H1 (cell line): Measurements from ENCODE around the gene PDXP. TPM values are rescaled to one million over a fixed set of nuclear protein-coding genes. Genes with fewer than 3 reads are reported as not detected.

ENCODE experiments used
- CTCF ChIA-PET: fragments of 300-600 bp; sonication (Branson Sonifier 250); formaldehyde crosslinking; loops from one replicate; lab custom pipeline; 2021; ENCODE audit not compliant: partially characterized antibody; lab: Charles Lee
- POLR2A ChIA-PET: fragments of 300-600 bp; sonication (Branson Sonifier 250); formaldehyde crosslinking; loops from one replicate; lab custom pipeline; 2021; ENCODE audit warnings: inconsistent platforms; ENCODE audit not compliant: partially characterized antibody; lab: Charles Lee
- DNase-seq, 2 experiments: peaks; one replicate each; pipeline versions ENCODE4 v3.0.0 to v3.0.0-alpha.2; 2010 to 2022; ENCODE audit warnings: low spot score in 2 of 2, low read depth in 1 of 2, mixed read lengths in 1 of 2
- FAIRE-seq: peaks from 2 replicates; lab custom pipeline; 2011; peaks lifted over from hg19 to GRCh38; lab: Jason Lieb, UNC
- H2AFZ ChIP-seq: 2 replicates; pipeline ENCODE4 v1.8.1; 2012; ENCODE audit warnings: low read length, inconsistent platforms
- H2AK5ac ChIP-seq: 2 replicates; pipeline ENCODE4 v1.6.1; 2013; ENCODE audit warnings: low read depth, low read length
- H2BK120ac ChIP-seq: replicated peaks from 2 replicates; pipeline ENCODE3; 2013; ENCODE audit warnings: low read depth, low read length, inconsistent platforms
- H2BK12ac ChIP-seq: 2 replicates; pipeline ENCODE4 v1.6.1; 2013; ENCODE audit warnings: low read depth, low read length
- H2BK15ac ChIP-seq: 2 replicates; pipeline ENCODE4 v1.6.1; 2013; ENCODE audit warnings: low read length
- H2BK20ac ChIP-seq: 2 replicates; pipeline ENCODE4 v1.6.1; 2013; ENCODE audit warnings: low read length
- H2BK5ac ChIP-seq: 2 replicates; pipeline ENCODE4 v1.6.1; 2013; ENCODE audit warnings: low read depth, low read length
- H3K14ac ChIP-seq: 2 replicates; pipeline ENCODE4 v1.6.1; 2013; ENCODE audit warnings: inconsistent platforms; ENCODE audit not compliant: insufficient read length
- H3K18ac ChIP-seq: 2 replicates; pipeline ENCODE4 v1.6.1; 2013; ENCODE audit warnings: low read length; ENCODE audit errors: extremely low read depth
- H3K23ac ChIP-seq: 2 replicates; pipeline ENCODE4 v1.6.1; 2013; ENCODE audit warnings: inconsistent platforms; ENCODE audit not compliant: insufficient read length
- H3K23me2 ChIP-seq: 2 replicates; pipeline ENCODE4 v1.6.1; 2013; ENCODE audit warnings: low read depth, low read length
- H3K27ac ChIP-seq: 2 replicates; pipeline ENCODE4 v1.6.1; 2011; ENCODE audit warnings: low read depth, low read length, inconsistent platforms
- H3K27me3 ChIP-seq, 4 experiments: replicated peaks in 1 of 4; 1 replicate in 1 of 4; 2 replicates in 3 of 4; pipeline versions ENCODE4 v1.6.1 to v1.8.1; 2011 to 2013; ENCODE audit warnings: low read length in 3 of 4, mild to moderate bottlenecking in 3 of 4, inconsistent platforms in 2 of 4, mixed read lengths in 2 of 4, moderate library complexity in 1 of 4; ENCODE audit not compliant: control insufficient read depth in 3 of 4, insufficient read depth in 3 of 4; ENCODE audit errors: extremely low read depth in 1 of 4
- H3K36me3 ChIP-seq, 4 experiments: 2 replicates each; pipeline versions ENCODE4 v1.6.1 to v1.8.1; 2011 to 2013; ENCODE audit warnings: mild to moderate bottlenecking in 4 of 4, low read length in 3 of 4, moderate library complexity in 2 of 4, control low read depth in 1 of 4, inconsistent platforms in 1 of 4; ENCODE audit not compliant: insufficient read depth in 4 of 4, control insufficient read depth in 2 of 4
- H3K4ac ChIP-seq: replicated peaks from 2 replicates; pipeline ENCODE3; 2013; ENCODE audit warnings: low read length, low read depth, mixed read lengths, inconsistent platforms; ENCODE audit not compliant: insufficient read length
- H3K4me1 ChIP-seq, 4 experiments: replicated peaks in 1 of 4; 1 replicate in 1 of 4; 2 replicates in 3 of 4; pipeline versions ENCODE4 v1.6.1 to v1.8.1; 2011 to 2013; ENCODE audit warnings: low read length in 3 of 4, inconsistent platforms in 2 of 4, mixed read lengths in 1 of 4; ENCODE audit not compliant: insufficient read depth in 4 of 4, control insufficient read depth in 3 of 4
- H3K4me2 ChIP-seq, 2 experiments: 2 replicates each; pipeline versions ENCODE4 v1.6.1 to v1.8.1; 2011 to 2013; ENCODE audit warnings: low read depth in 2 of 2, low read length in 2 of 2, control low read depth in 1 of 2, inconsistent platforms in 1 of 2, mild to moderate bottlenecking in 1 of 2; ENCODE audit not compliant: insufficient read depth in 1 of 2
- H3K4me3 ChIP-seq, 4 experiments: fragments of 200-600, 300-600 bp in 1 of 4; sonication (generic), shearing (Covaris generic), sonication (Bioruptor Twin) in 1 of 4; 2 replicates each; pipeline versions ENCODE4 v1.5.1 to v1.8.1; 2011 to 2016; ENCODE audit warnings: low read length in 4 of 4, low read depth in 3 of 4, control low read depth in 2 of 4, inconsistent platforms in 2 of 4, mild to moderate bottlenecking in 2 of 4, mixed read lengths in 1 of 4, moderate library complexity in 1 of 4; ENCODE audit not compliant: insufficient read depth in 2 of 4; ENCODE audit errors: extremely low read depth in 1 of 4
- H3K56ac ChIP-seq: replicated peaks from 2 replicates; pipeline ENCODE3; 2013; ENCODE audit warnings: low read depth, mild to moderate bottlenecking, mixed read lengths, low read length, inconsistent platforms; ENCODE audit not compliant: insufficient read length
- H3K79me1 ChIP-seq: 2 replicates; pipeline ENCODE4 v1.6.1; 2013; ENCODE audit warnings: low read depth, low read length, control low read depth
- H3K79me2 ChIP-seq, 2 experiments: 2 replicates each; pipeline versions ENCODE4 v1.6.1 to v1.8.1; 2012 to 2013; ENCODE audit warnings: low read length in 2 of 2, mild to moderate bottlenecking in 2 of 2, inconsistent platforms in 1 of 2; ENCODE audit not compliant: insufficient read depth in 2 of 2, control insufficient read depth in 1 of 2
- H3K9ac ChIP-seq, 4 experiments: replicated peaks in 1 of 4; 1 replicate in 1 of 4; 2 replicates in 3 of 4; pipeline versions ENCODE4 v1.6.1 to v1.8.1; 2011 to 2013; ENCODE audit warnings: low read depth in 3 of 4, low read length in 3 of 4, control low read depth in 2 of 4, mild to moderate bottlenecking in 2 of 4, moderate library complexity in 2 of 4, inconsistent platforms in 1 of 4; ENCODE audit errors: extremely low read depth in 1 of 4
- H3K9me3 ChIP-seq, 2 experiments: 2 replicates each; pipeline versions ENCODE4 v1.6.1 to v1.8.1; 2012 to 2013; ENCODE audit warnings: mild to moderate bottlenecking in 2 of 2, moderate library complexity in 2 of 2, control low read depth in 1 of 2, inconsistent platforms in 1 of 2, low read depth in 1 of 2, low read length in 1 of 2, mixed read lengths in 1 of 2; ENCODE audit not compliant: insufficient read depth in 2 of 2
- H4K20me1 ChIP-seq, 2 experiments: replicated peaks in 1 of 2; 2 replicates each; pipeline versions ENCODE3 to v1.8.1; 2011 to 2013; ENCODE audit warnings: inconsistent platforms in 2 of 2, low read length in 2 of 2, mild to moderate bottlenecking in 1 of 2; ENCODE audit not compliant: insufficient read depth in 2 of 2, control insufficient read depth in 1 of 2
- H4K5ac ChIP-seq: 2 replicates; pipeline ENCODE4 v1.6.1; 2013; ENCODE audit warnings: low read length, low read depth, mixed read lengths, inconsistent platforms; ENCODE audit not compliant: insufficient read length
- H4K8ac ChIP-seq: 2 replicates; pipeline ENCODE4 v1.8.0; 2013; ENCODE audit warnings: mild to moderate bottlenecking, moderate library complexity, low read length, inconsistent platforms; ENCODE audit not compliant: insufficient read depth; ENCODE audit errors: extremely low read depth
- H4K91ac ChIP-seq: replicated peaks from 2 replicates; pipeline ENCODE3; 2013; ENCODE audit warnings: low read length, mixed read lengths, inconsistent platforms; ENCODE audit not compliant: insufficient read length
- ATF2 ChIP-seq: IDR thresholded peaks from 2 replicates; pipeline ENCODE4 v1.6.1; 2012; ENCODE audit warnings: low read length, inconsistent platforms
- EZH2 ChIP-seq: fragments of 200-600 bp; sonication (generic); IDR thresholded peaks from 2 replicates; pipeline ENCODE4 v1.7.1; 2012; ENCODE audit warnings: low read depth, mild to moderate bottlenecking, moderate library complexity, low read length, inconsistent platforms; ENCODE audit not compliant: severe bottlenecking
- JUND ChIP-seq: IDR thresholded peaks from 2 replicates; pipeline ENCODE4 v1.6.1; 2011; ENCODE audit warnings: mild to moderate bottlenecking, improper control_type of control experiment, low read length
- KDM4A ChIP-seq: IDR thresholded peaks from one replicate; pipeline ENCODE4 v1.7.1; 2012; ENCODE audit warnings: low read depth, mild to moderate bottlenecking, moderate library complexity, low read length, inconsistent platforms; ENCODE audit not compliant: severe bottlenecking
- TAF7 ChIP-seq: optimal IDR thresholded peaks from 2 replicates; pipeline ENCODE3; 2011; ENCODE audit warnings: low read depth, mild to moderate bottlenecking, inconsistent platforms, low read length, moderate library complexity, borderline replicate concordance
- USF2 ChIP-seq: IDR thresholded peaks from 2 replicates; pipeline ENCODE4 v1.6.1; 2011; ENCODE audit warnings: low read length, improper control_type of control experiment
- ZNF274 ChIP-seq: IDR thresholded peaks from 2 replicates; pipeline ENCODE4 v1.7.0; 2012; ENCODE audit warnings: low read length, borderline replicate concordance; ENCODE audit errors: extremely low read depth
- WGBS, 2 experiments: shearing (Covaris generic) in 1 of 2; methylation state at CpG; one replicate each; pipeline versions ENCODE4 v1.1.6 to v1.1.7; 2013 to 2015; ENCODE audit warnings: low lambda C conversion rate in 2 of 2, mixed read lengths in 2 of 2, inconsistent platforms in 1 of 2, low coverage in 1 of 2, missing lambda C conversion rate in 1 of 2; ENCODE audit not compliant: insufficient replicate concordance in 2 of 2, insufficient coverage in 1 of 2, insufficient read length in 1 of 2; ENCODE audit errors: extremely low coverage in 1 of 2, missing lambda C conversion rate in 1 of 2; 5-methylcytosine and 5-hydroxymethylcytosine counted together
- polyA plus RNA-seq, 7 experiments: library from polyadenylated mRNA; depleted of rRNA in 3 of 7; stranded (reverse) in 5 of 7; unstranded in 2 of 7; fragments of >200 nt in 5 of 7; fragments of 200-250 nt in 2 of 7; gene quantifications; 1 replicate in 5 of 7; 2 replicates in 1 of 7; 4 replicates in 1 of 7; pipeline versions ENCODE4 v1.2.1 to v1.2.3, GENCODE V29; 2011 to 2013; ENCODE audit warnings: missing spikeins in 2 of 7, mixed read lengths in 2 of 7
- total RNA-seq: library from RNA; stranded (reverse); fragmentation: NEBNext Ultra II Directional; extraction: Animal tissue kit (Norgen Biotek cat#: 25700); gene quantifications from 2 replicates; pipeline ENCODE4 v1.2.1, GENCODE V29; 2021

Gene PDXP
- total and polyA plus RNA-seq, 2 of the 8 experiments (the other 6 are each of a cell fraction or from before 2014, with no cell fraction given), result 36.6 to 67.7 TPM

- no peak overlapping the region for H3K4me2 ChIP-seq
- H2BK120ac ChIP-seq, result no peak overlapping the region
- no peaks in the 10 kb centered on the region for H3K4me1 ChIP-seq
- H3K9me3 ChIP-seq, result no peaks in the 10 kb centered on the region
- peaks cover 0 to 6% of the 10 kb centered on the region in 2 experiments for H4K20me1 ChIP-seq
- no peak overlapping the region for H2AFZ ChIP-seq
- H2AK5ac ChIP-seq, result no peak overlapping the region
- no peak overlapping the region for H4K91ac ChIP-seq
- no peak overlapping the region for H2BK12ac ChIP-seq
- no peaks in the 10 kb centered on the region for H3K79me2 ChIP-seq
- 0 out of 2 replicates have a peak overlapping the region, but pooled peaks have one; percentile 16 for H2BK5ac ChIP-seq
- H3K14ac ChIP-seq, result no peak overlapping the region
- DNase-seq (no peak), FAIRE-seq (no peak)
- H3K23ac ChIP-seq, result no peak overlapping the region
- H3K36me3 ChIP-seq, result peaks cover 14 to 33% (median 20%) of the 10 kb centered on the region in 4 experiments; a peak in 7 of 8 replicates
- 0 out of 2 replicates have a peak overlapping the region, but pooled peaks have one; percentile 28 for H4K8ac ChIP-seq
- 97% methylated on average over 27 of the region's 27 CpGs; no CpG with 5 or more reads in 1 of the 2 experiments for WGBS, 2 experiments
- H3K27ac ChIP-seq, result no peak overlapping the region
- no peak overlapping the region for H3K4ac ChIP-seq
- H3K79me1 ChIP-seq, result no peaks in the 10 kb centered on the region
- H3K27me3 ChIP-seq, result no peaks in the 10 kb centered on the region
- no peak overlapping the region for H3K56ac ChIP-seq
- no peaks in the 10 kb centered on the region for H3K23me2 ChIP-seq
- no peak overlapping the region for H3K18ac ChIP-seq
- H3K4me3 ChIP-seq, result no peak overlapping the region
- H2BK20ac ChIP-seq, result no peak overlapping the region
- POLR2A ChIA-PET, result interaction anchor here (1.1 to 1.3 kb wide), 7 partner anchors 8 to 124 kb away, joined by 3 to 4 read pairs (median 3); partner anchors contain the start of genes GGA1 and NOL12
- no peak overlapping the region for H4K5ac ChIP-seq
- H3K9ac ChIP-seq, result no peak overlapping the region
- CTCF ChIA-PET, result interaction anchor here (0.6 to 7.9 kb wide), 10 partner anchors 9 to 258 kb away, joined by 3 to 49 read pairs (median 4); no protein-coding TSS in a partner anchor
- H2BK15ac ChIP-seq, result no peak overlapping the region
- TF ChIP-seq KDM4A (no peak), USF2 (no peak), ATF2 (no peak), JUND (no peak), TAF7 (no peak), ZNF274 (no peak), EZH2 (no peak)
Observed at GRCh38 chr22:37616201-37617083, 42.1 kb upstream of the PDXP start.
